ENCODE measurements around the gene RNLS.

The RNLS gene

GRCh38 chr10:88525371-88526069, 57.6 kb downstream of the RNLS start:
- ATAC-seq (replicated peaks): no peak
- no peaks in the 10 kb centered on the region for H3K9me3 Mint-ChIP-seq
- no peaks in the 10 kb centered on the region for H3K4me1 Mint-ChIP-seq (ENCODE audit: low read depth in 2 of 2)
- DNase-seq: no peak
- no peaks in the 10 kb centered on the region for H3K27me3 Mint-ChIP-seq
- no peak overlapping the region for H3K27ac Mint-ChIP-seq
- H3K36me3 Mint-ChIP-seq (ENCODE audit: insufficient read depth): no peaks in the 10 kb centered on the region
- H3K4me3 Mint-ChIP-seq: no peak overlapping the region

GRCh38 chr10:88523739-88524400, 59.2 kb downstream of the RNLS start:
- no peaks in the 10 kb centered on the region for H3K36me3 Mint-ChIP-seq (ENCODE audit: insufficient read depth)
- no peak overlapping the region for H3K27ac Mint-ChIP-seq
- H3K9me3 Mint-ChIP-seq: no peaks in the 10 kb centered on the region
- H3K4me1 Mint-ChIP-seq (ENCODE audit: low read depth in 2 of 2): no peaks in the 10 kb centered on the region
- no peaks in the 10 kb centered on the region for H3K27me3 Mint-ChIP-seq
- DNase-seq (no peak), ATAC-seq (replicated peaks) (no peak)
- no peak overlapping the region for H3K4me3 Mint-ChIP-seq

- H3K36me3 Mint-ChIP-seq (ENCODE audit: insufficient read depth): no peaks in the 10 kb centered on the region
- H3K27me3 Mint-ChIP-seq: no peaks in the 10 kb centered on the region
- H3K4me3 Mint-ChIP-seq: no peak overlapping the region
- ATAC-seq (replicated peaks) (no peak), DNase-seq (no peak)
- H3K9me3 Mint-ChIP-seq: no peaks in the 10 kb centered on the region
- peak overlapping the region in 1 of 2 donors; percentile 63 for H3K27ac Mint-ChIP-seq
- no peaks in the 10 kb centered on the region for H3K4me1 Mint-ChIP-seq (ENCODE audit: low read depth in 2 of 2)
Measured at GRCh38 chr10:88522715-88523114, 60.4 kb downstream of the RNLS start.

- Mint-ChIP-seq H3K27ac (no peak overlapping the region), H3K36me3 (ENCODE audit: insufficient read depth) (no peaks in the 10 kb centered on the region), H3K4me3 (no peak overlapping the region), H3K27me3 (no peaks in the 10 kb centered on the region), H3K9me3 (no peaks in the 10 kb centered on the region), H3K4me1 (ENCODE audit: low read depth in 2 of 2) (no peaks in the 10 kb centered on the region)
- DNase-seq (no peak), ATAC-seq (replicated peaks) (no peak)
Measured at GRCh38 chr10:88521791-88522190, 61.3 kb downstream of the RNLS start.

- no peak overlapping the region for H3K27ac Mint-ChIP-seq
- H3K4me3 Mint-ChIP-seq: no peak overlapping the region
- no peaks in the 10 kb centered on the region for H3K4me1 Mint-ChIP-seq (ENCODE audit: low read depth in 2 of 2)
- ATAC-seq (replicated peaks): no peak
- H3K27me3 Mint-ChIP-seq: no peaks in the 10 kb centered on the region
- H3K9me3 Mint-ChIP-seq: no peaks in the 10 kb centered on the region
- DNase-seq: no peak
- no peaks in the 10 kb centered on the region for H3K36me3 Mint-ChIP-seq (ENCODE audit: insufficient read depth)
Measured at GRCh38 chr10:88515235-88515634, 67.9 kb downstream of the RNLS start.

GRCh38 chr10:88512599-88512998, 70.5 kb downstream of the RNLS start:
- Mint-ChIP-seq H3K4me1 (ENCODE audit: low read depth in 2 of 2) (no peaks in the 10 kb centered on the region), H3K36me3 (ENCODE audit: insufficient read depth) (no peaks in the 10 kb centered on the region), H3K27ac (no peak overlapping the region), H3K4me3 (no peak overlapping the region), H3K9me3 (no peaks in the 10 kb centered on the region), H3K27me3 (no peaks in the 10 kb centered on the region)
- no peak for DNase-seq
- no peak for ATAC-seq (replicated peaks)

- no peak overlapping the region for H3K27ac Mint-ChIP-seq
- peaks cover 0 to 4% of the 10 kb centered on the region in 2 donors for H3K27me3 Mint-ChIP-seq
- no peak for ATAC-seq (replicated peaks)
- no peaks in the 10 kb centered on the region for H3K36me3 Mint-ChIP-seq (ENCODE audit: insufficient read depth)
- no peak overlapping the region for H3K4me3 Mint-ChIP-seq
- H3K4me1 Mint-ChIP-seq (ENCODE audit: low read depth in 2 of 2): no peaks in the 10 kb centered on the region
- no peaks in the 10 kb centered on the region for H3K9me3 Mint-ChIP-seq
- no peak for DNase-seq
Measured at GRCh38 chr10:88508796-88509195, 74.3 kb downstream of the RNLS start.

- Mint-ChIP-seq H3K4me1 (ENCODE audit: low read depth in 2 of 2) (no peaks in the 10 kb centered on the region), H3K4me3 (no peak overlapping the region), H3K36me3 (ENCODE audit: insufficient read depth) (no peaks in the 10 kb centered on the region)
Measured at GRCh38 chr10:88507826-88508453, 75.2 kb downstream of the RNLS start.

GRCh38 chr10:88507404-88507803, 75.7 kb downstream of the RNLS start:
- H3K9me3 Mint-ChIP-seq: no peaks in the 10 kb centered on the region
- H3K27ac Mint-ChIP-seq: no peak overlapping the region
- ATAC-seq (replicated peaks) (no peak), DNase-seq (no peak)
- no peaks in the 10 kb centered on the region for H3K36me3 Mint-ChIP-seq (ENCODE audit: insufficient read depth)
- no peak overlapping the region for H3K4me3 Mint-ChIP-seq
- peaks cover 0 to 4% of the 10 kb centered on the region in 2 donors for H3K27me3 Mint-ChIP-seq
- no peaks in the 10 kb centered on the region for H3K4me1 Mint-ChIP-seq (ENCODE audit: low read depth in 2 of 2)

More at GRCh38 chr10:88507826-88508453, 75.2 kb downstream of the RNLS start:
- Mint-ChIP-seq H3K27ac (no peak overlapping the region), H3K27me3 (peaks cover 0 to 4% of the 10 kb centered on the region in 2 donors), H3K9me3 (no peaks in the 10 kb centered on the region)
- ATAC-seq (replicated peaks) (no peak), DNase-seq (no peak)

GRCh38 chr10:88505680-88506215, 77.4 kb downstream of the RNLS start:
- DNase-seq: no peak
- Mint-ChIP-seq H3K4me1 (ENCODE audit: low read depth in 2 of 2) (no peaks in the 10 kb centered on the region), H3K27ac (no peak overlapping the region), H3K36me3 (ENCODE audit: insufficient read depth) (no peaks in the 10 kb centered on the region), H3K4me3 (no peak overlapping the region), H3K27me3 (peaks cover 0 to 4% of the 10 kb centered on the region in 2 donors), H3K9me3 (no peaks in the 10 kb centered on the region)
- no peak for ATAC-seq (replicated peaks)

GRCh38 chr10:88505265-88505664, 77.9 kb downstream of the RNLS start:
- DNase-seq (no peak), ATAC-seq (replicated peaks) (no peak)
- Mint-ChIP-seq H3K4me1 (ENCODE audit: low read depth in 2 of 2) (no peaks in the 10 kb centered on the region), H3K27me3 (peaks cover 0 to 4% of the 10 kb centered on the region in 2 donors), H3K4me3 (no peak overlapping the region), H3K36me3 (ENCODE audit: insufficient read depth) (no peaks in the 10 kb centered on the region), H3K27ac (no peak overlapping the region), H3K9me3 (no peaks in the 10 kb centered on the region)

GRCh38 chr10:88500656-88501055, 82.5 kb downstream of the RNLS start:
- ATAC-seq (replicated peaks): no peak
- H3K4me1 Mint-ChIP-seq (ENCODE audit: low read depth in 2 of 2): peaks cover 4% of the 10 kb centered on the region in 2 donors
- peaks cover 0 to 4% of the 10 kb centered on the region in 2 donors for H3K27me3 Mint-ChIP-seq
- DNase-seq: no peak
- no peak overlapping the region for H3K4me3 Mint-ChIP-seq
- H3K9me3 Mint-ChIP-seq: no peaks in the 10 kb centered on the region
- no peak overlapping the region for H3K27ac Mint-ChIP-seq
- no peaks in the 10 kb centered on the region for H3K36me3 Mint-ChIP-seq (ENCODE audit: insufficient read depth)

- no peak overlapping the region for H3K27ac Mint-ChIP-seq
- DNase-seq: no peak
- no peaks in the 10 kb centered on the region for H3K36me3 Mint-ChIP-seq (ENCODE audit: insufficient read depth)
- H3K4me1 Mint-ChIP-seq (ENCODE audit: low read depth in 2 of 2): peaks cover 4% of the 10 kb centered on the region in 2 donors
- no peak for ATAC-seq (replicated peaks)
- no peaks in the 10 kb centered on the region for H3K27me3 Mint-ChIP-seq
- H3K4me3 Mint-ChIP-seq: no peak overlapping the region
- no peaks in the 10 kb centered on the region for H3K9me3 Mint-ChIP-seq
Measured at GRCh38 chr10:88499569-88500470, 83.3 kb downstream of the RNLS start.

All from effector memory CD8-positive, alpha-beta T cell (primary cell).